K562 (cell line): ENCODE measurements around the gene HS3ST1. TPM values are rescaled to one million over a fixed set of nuclear protein-coding genes. Genes with fewer than 3 reads are reported as not detected.

Source experiments
- ATAC-seq: fragments of 200-7000 bp; cut with Tn5 transposase; 3 replicates; pipeline ENCODE4 v1.9.1; 2020; ENCODE audit warnings: moderate library complexity
- BruUV-seq: library from RNA; stranded (reverse); fragments of 400-500 nt; replicated peaks from 2 replicates; lab custom pipeline; 2021; lab: Mats Ljungman, UMichigan
- CTCF ChIA-PET: fragments of 300-600 bp; formaldehyde crosslinking; extraction: SDS; loops from one replicate; lab custom pipeline; 2021; ENCODE audit warnings: low intra/inter-chr PET ratio; lab: Yijun Ruan, JAX
- POLR2A ChIA-PET: fragments of 300-600, 350-650 bp; sonication (Branson Sonifier 250); formaldehyde crosslinking; extraction: SDS; loops from one replicate; lab custom pipeline; 2021; ENCODE audit warnings: antibody characterized with exemption, inconsistent platforms; lab: Yijun Ruan, JAX
- DNase-seq, 4 experiments: peaks; one replicate each; pipeline versions ENCODE4 v3.0.0 to v3.0.0-alpha.2; 2011 to 2018; ENCODE audit warnings: low spot score in 3 of 4, mixed read lengths in 3 of 4; ENCODE audit errors: extremely low read depth in 1 of 4
- FAIRE-seq: peaks from 2 replicates; lab custom pipeline; 2011; peaks lifted over from hg19 to GRCh38; lab: Jason Lieb, UNC
- H2AFZ ChIP-seq: 2 replicates; pipeline ENCODE4 v1.6.0; 2011; ENCODE audit warnings: low read depth, low read length, control low read depth, inconsistent platforms
- H3K27ac ChIP-seq: fragments of 200-600 bp; 3 replicates; pipeline ENCODE4 v1.8.0; 2011; ENCODE audit warnings: low read depth, mild to moderate bottlenecking, control low read depth, inconsistent platforms, low read length, moderate library complexity, mixed read lengths; ENCODE audit errors: extremely low read depth
- H3K27me3 ChIP-seq, 2 experiments: fragments of 300-600 bp in 1 of 2; 2 replicates in 1 of 2; 3 replicates in 1 of 2; pipeline versions ENCODE4 v1.6.0 to v1.8.0; 2011; ENCODE audit warnings: inconsistent platforms in 2 of 2, low read length in 2 of 2, mild to moderate bottlenecking in 1 of 2, mixed read lengths in 1 of 2, moderate library complexity in 1 of 2; ENCODE audit not compliant: control insufficient read depth in 2 of 2, insufficient read depth in 2 of 2
- H3K36me3 ChIP-seq: fragments of 300-600 bp; 3 replicates; pipeline ENCODE4 v1.8.0; 2011; ENCODE audit warnings: mild to moderate bottlenecking, low read length, inconsistent platforms; ENCODE audit not compliant: control insufficient read depth, insufficient read depth
- H3K4me1 ChIP-seq, 2 experiments: fragments of 200-600 bp in 1 of 2; replicated peaks in 1 of 2; 2 replicates in 1 of 2; 3 replicates in 1 of 2; pipeline versions ENCODE4 v1.5.1 to v1.8.0; 2011; ENCODE audit warnings: inconsistent platforms in 2 of 2, low read length in 2 of 2, mild to moderate bottlenecking in 1 of 2, mixed read lengths in 1 of 2, moderate library complexity in 1 of 2; ENCODE audit not compliant: control insufficient read depth in 2 of 2, insufficient read depth in 2 of 2
- H3K4me2 ChIP-seq: 2 replicates; pipeline ENCODE4 v1.6.1; 2011; ENCODE audit warnings: low read length, control low read depth, inconsistent platforms, mixed read lengths; ENCODE audit not compliant: insufficient read depth
- H3K4me3 ChIP-seq: fragments of 200-600 bp; sonication (generic), shearing (Covaris generic); 2 replicates; pipeline ENCODE4 v1.5.1; 2016; ENCODE audit warnings: control low read depth, inconsistent platforms
- H3K79me2 ChIP-seq: fragments of 200-600 bp; 3 replicates; pipeline ENCODE4 v1.8.0; 2011; ENCODE audit warnings: low read length, inconsistent platforms; ENCODE audit not compliant: control insufficient read depth, insufficient read depth
- H3K9ac ChIP-seq, 2 experiments: 2 replicates each; pipeline versions ENCODE4 v1.6.0 to v1.6.1; 2011; ENCODE audit warnings: low read depth in 2 of 2, low read length in 2 of 2, control low read depth in 1 of 2, inconsistent platforms in 1 of 2, mild to moderate bottlenecking in 1 of 2, mixed read lengths in 1 of 2; ENCODE audit not compliant: insufficient read depth in 1 of 2
- H3K9me1 ChIP-seq: one replicate; pipeline ENCODE4 v1.6.0; 2011; ENCODE audit warnings: inconsistent platforms, mild to moderate bottlenecking, low read length, moderate library complexity; ENCODE audit not compliant: control insufficient read depth, insufficient read depth
- H3K9me3 ChIP-seq: replicated peaks from 2 replicates; pipeline ENCODE4 v1.5.1; 2011; ENCODE audit warnings: low read depth, low read length, inconsistent platforms; ENCODE audit not compliant: control insufficient read depth, insufficient read depth
- H4K20me1 ChIP-seq: replicated peaks from 2 replicates; pipeline ENCODE4 v1.6.1; 2011; ENCODE audit warnings: low read length, inconsistent platforms, mixed read lengths; ENCODE audit not compliant: control insufficient read depth, insufficient read depth
- BRF1 ChIP-seq: IDR thresholded peaks from 3 replicates; pipeline ENCODE4 v1.6.1; 2011; ENCODE audit warnings: borderline replicate concordance, mild to moderate bottlenecking; ENCODE audit not compliant: insufficient read length; ENCODE audit errors: extremely low read depth
- CCAR2 ChIP-seq: fragments of 200-400 bp; formaldehyde crosslinking; IDR thresholded peaks from 2 replicates; pipeline ENCODE4 v1.6.1; 2017; ENCODE audit warnings: mild to moderate bottlenecking, low read depth, low read length
- FOXP1 ChIP-seq: sonication (generic); formaldehyde crosslinking; IDR thresholded peaks from 2 replicates; pipeline ENCODE4 v1.8.0; 2022; ENCODE audit warnings: mild to moderate bottlenecking, missing genetic modification reagents
- JUND ChIP-seq, 2 experiments: IDR thresholded peaks; 2 replicates in 1 of 2; 3 replicates in 1 of 2; pipeline ENCODE4 v1.6.1; 2011; ENCODE audit warnings: borderline replicate concordance in 2 of 2, low read depth in 2 of 2, low read length in 2 of 2, improper control_type of control experiment in 1 of 2, missing biosample characterization in 1 of 2, missing genetic modification characterization in 1 of 2, missing genetic modification reagents in 1 of 2
- KAT7 ChIP-seq: sonication (generic); formaldehyde crosslinking; IDR thresholded peaks from 2 replicates; pipeline ENCODE4 v1.8.0; 2022; ENCODE audit warnings: missing genetic modification reagents, mild to moderate bottlenecking, borderline replicate concordance
- PYGO2 ChIP-seq: fragments of 450-650 bp; IDR thresholded peaks from 2 replicates; pipeline ENCODE4 v1.6.1; 2016; ENCODE audit warnings: mild to moderate bottlenecking, missing genetic modification characterization, moderate library complexity, missing compliant biosample characterization
- SRSF7 ChIP-seq: fragments of 200-400 bp; formaldehyde crosslinking; optimal IDR thresholded peaks from 2 replicates; pipeline ENCODE3; 2017; ENCODE audit warnings: mild to moderate bottlenecking, low read depth, low read length
- WHSC1 ChIP-seq: IDR thresholded peaks from one replicate; pipeline ENCODE4 v1.6.1; 2012; ENCODE audit warnings: low read length, control low read depth, inconsistent platforms
- ZNF699 ChIP-seq: fragments of 250-450 bp; sonication (Bioruptor Pico); IDR thresholded peaks from 2 replicates; pipeline ENCODE4 v1.8.0; 2021; ENCODE audit warnings: mild to moderate bottlenecking, moderate library complexity; ENCODE audit not compliant: insufficient replicate concordance
- WGBS: fragments of 100-300 bp; shearing (Covaris generic); methylation state at CpG from one replicate; pipeline ENCODE4 v1.1.6; 2016; ENCODE audit warnings: low coverage, mixed read lengths; ENCODE audit not compliant: insufficient coverage; ENCODE audit errors: missing lambda C conversion rate; 5-methylcytosine and 5-hydroxymethylcytosine counted together
- in situ Hi-C: fragments of 300-500 bp; cut with MboI; formaldehyde crosslinking; loops from 4 replicates; pipeline ENCODE4 v1.15.0; 2018; ENCODE audit warnings: inconsistent platforms, mixed read lengths
- intact Hi-C: fragments of 100-400 bp; cut with micrococcal nuclease; formaldehyde crosslinking; loops from 2 replicates; pipeline ENCODE4 v1.14.2; 2022
- polyA plus RNA-seq, 8 experiments: library from polyadenylated mRNA; depleted of rRNA in 4 of 8; stranded (reverse) in 5 of 8; unstranded in 3 of 8; fragments of >200 nt; fragmentation: Nextera tagmentation in 2 of 8; fragmentation: Illumina TruSeq in 1 of 8; extraction: Ambion mirVana in 2 of 8; extraction: Trizol in 1 of 8; gene quantifications; 2 replicates each; pipeline versions ENCODE4 v1.2.1 to v1.2.3, GENCODE V29; 2011 to 2014; ENCODE audit warnings: inconsistent platforms in 1 of 8, missing spikeins in 1 of 8
- total RNA-seq, 7 experiments: library from RNA; depleted of rRNA in 6 of 7; stranded (reverse); fragments of >200 nt in 6 of 7; fragmentation: Illumina TruSeq in 2 of 7; extraction: Trizol in 2 of 7; gene quantifications; 2 replicates each; pipeline versions ENCODE4 v1.2.1 to v1.2.3, GENCODE V29; 2011 to 2021; ENCODE audit warnings: low replicate concordance in 1 of 7
- TF ChIP-seq, protein P1 (sequence below): IDR thresholded peaks from 3 replicates; pipeline ENCODE4 v1.6.1; 2011; ENCODE audit warnings: borderline replicate concordance, mild to moderate bottlenecking; ENCODE audit not compliant: insufficient read length, insufficient read depth
- TF ChIP-seq, protein P2 (sequence below): fragments of 250-450 bp; sonication (Bioruptor Pico); IDR thresholded peaks from 2 replicates; pipeline ENCODE4 v1.8.0; 2022; ENCODE audit warnings: inconsistent platforms

The HS3ST1 gene
- total and polyA plus RNA-seq, 9 of the 15 experiments (the other 6 are each of a cell fraction or from before 2014, with no cell fraction given): 0.02 TPM; not detected in 8

DNA sequence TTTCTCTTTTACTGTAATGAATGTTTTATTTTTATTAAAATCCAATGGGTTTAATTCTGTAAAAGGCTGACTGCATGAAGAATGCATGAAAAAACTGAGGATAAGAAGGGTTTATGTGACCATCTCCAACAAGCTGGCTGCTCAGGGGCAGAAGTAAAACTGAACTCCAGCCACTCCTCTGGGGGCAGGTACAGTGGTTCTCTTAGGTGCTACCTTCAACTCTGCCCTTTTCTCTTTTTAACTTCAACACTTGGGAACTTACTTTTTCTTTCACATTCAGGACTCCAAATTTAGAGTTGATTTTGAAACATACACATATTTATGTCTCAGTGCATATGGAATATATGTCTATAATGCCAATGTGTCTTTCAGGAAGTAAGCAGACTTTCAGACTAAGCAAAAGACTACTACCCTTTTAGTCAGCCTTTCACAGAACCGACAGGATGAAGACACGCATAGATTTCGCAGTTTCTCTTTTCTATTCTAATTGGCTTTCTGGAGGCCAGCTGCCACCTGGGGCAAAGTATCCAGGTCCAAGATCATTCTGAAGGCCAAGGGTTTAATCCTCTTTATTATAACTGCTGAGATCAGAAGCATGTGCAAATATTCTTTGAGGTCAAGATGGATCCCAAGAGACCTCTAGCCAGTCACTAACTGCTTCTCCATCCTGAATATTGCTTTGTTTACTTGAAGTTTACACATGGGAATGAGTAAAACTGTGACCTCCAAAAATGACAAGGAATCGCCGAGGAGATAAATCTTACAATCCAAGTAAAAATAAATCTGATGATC lies 30.7 kb downstream of the HS3ST1 start:
- in situ Hi-C loops: no loop called here
- H3K79me2 ChIP-seq: no peaks in the 10 kb centered on the region
- BruUV-seq: no TSS peak
- no peaks in the 10 kb centered on the region for H3K27me3 ChIP-seq
- DNase-seq: no peak
- no peaks in the 10 kb centered on the region for H3K4me1 ChIP-seq
- H4K20me1 ChIP-seq: no peaks in the 10 kb centered on the region
- ChIA-PET CTCF (no interaction called here), POLR2A (no interaction called here)
- H3K4me2 ChIP-seq: no peak overlapping the region
- TF ChIP-seq BRF1 (no peak), JUND (IDR thresholded peaks at IDR 0.05; ENCODE audit: borderline replicate concordance, low read depth, low read length) (no peak), JUND (tag; IDR thresholded peaks at IDR 0.05; ENCODE audit: borderline replicate concordance, low read depth, low read length) (no peak), PYGO2 (tag) (no peak), CCAR2 (no peak), FOXP1 (CRISPR knock-in tag) (no peak), ZNF699 (CRISPR knock-in tag) (no peak), KAT7 (CRISPR knock-in tag) (no peak), SRSF7 (no peak), WHSC1 (no peak)
- TF ChIP-seq, protein P1, sequence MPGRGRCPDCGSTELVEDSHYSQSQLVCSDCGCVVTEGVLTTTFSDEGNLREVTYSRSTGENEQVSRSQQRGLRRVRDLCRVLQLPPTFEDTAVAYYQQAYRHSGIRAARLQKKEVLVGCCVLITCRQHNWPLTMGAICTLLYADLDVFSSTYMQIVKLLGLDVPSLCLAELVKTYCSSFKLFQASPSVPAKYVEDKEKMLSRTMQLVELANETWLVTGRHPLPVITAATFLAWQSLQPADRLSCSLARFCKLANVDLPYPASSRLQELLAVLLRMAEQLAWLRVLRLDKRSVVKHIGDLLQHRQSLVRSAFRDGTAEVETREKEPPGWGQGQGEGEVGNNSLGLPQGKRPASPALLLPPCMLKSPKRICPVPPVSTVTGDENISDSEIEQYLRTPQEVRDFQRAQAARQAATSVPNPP: no peak
- TF ChIP-seq, protein P2, sequence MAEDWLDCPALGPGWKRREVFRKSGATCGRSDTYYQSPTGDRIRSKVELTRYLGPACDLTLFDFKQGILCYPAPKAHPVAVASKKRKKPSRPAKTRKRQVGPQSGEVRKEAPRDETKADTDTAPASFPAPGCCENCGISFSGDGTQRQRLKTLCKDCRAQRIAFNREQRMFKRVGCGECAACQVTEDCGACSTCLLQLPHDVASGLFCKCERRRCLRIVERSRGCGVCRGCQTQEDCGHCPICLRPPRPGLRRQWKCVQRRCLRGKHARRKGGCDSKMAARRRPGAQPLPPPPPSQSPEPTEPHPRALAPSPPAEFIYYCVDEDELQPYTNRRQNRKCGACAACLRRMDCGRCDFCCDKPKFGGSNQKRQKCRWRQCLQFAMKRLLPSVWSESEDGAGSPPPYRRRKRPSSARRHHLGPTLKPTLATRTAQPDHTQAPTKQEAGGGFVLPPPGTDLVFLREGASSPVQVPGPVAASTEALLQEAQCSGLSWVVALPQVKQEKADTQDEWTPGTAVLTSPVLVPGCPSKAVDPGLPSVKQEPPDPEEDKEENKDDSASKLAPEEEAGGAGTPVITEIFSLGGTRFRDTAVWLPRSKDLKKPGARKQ: no peak
- H3K27ac ChIP-seq: no peak overlapping the region
- H3K9me3 ChIP-seq: no peaks in the 10 kb centered on the region
- no peak overlapping the region for H3K4me3 ChIP-seq
- no peak overlapping the region for H3K9ac ChIP-seq
- H2AFZ ChIP-seq: no peak overlapping the region
- no peak for ATAC-seq
- no peaks in the 10 kb centered on the region for H3K9me1 ChIP-seq
- intact Hi-C loops: no loop called here
- no peak for FAIRE-seq
- H3K36me3 ChIP-seq: no peaks in the 10 kb centered on the region
- WGBS: 2% methylated on average over 5 of the region's 5 CpGs
